ENCODE measurements around the gene FAF1.
"Not testable (repeated sequence)": the region's sequence is repeated elsewhere in the genome, so short reads cannot be mapped to it uniquely, and the experiment has no call there.

FAF1 gene

DNA sequence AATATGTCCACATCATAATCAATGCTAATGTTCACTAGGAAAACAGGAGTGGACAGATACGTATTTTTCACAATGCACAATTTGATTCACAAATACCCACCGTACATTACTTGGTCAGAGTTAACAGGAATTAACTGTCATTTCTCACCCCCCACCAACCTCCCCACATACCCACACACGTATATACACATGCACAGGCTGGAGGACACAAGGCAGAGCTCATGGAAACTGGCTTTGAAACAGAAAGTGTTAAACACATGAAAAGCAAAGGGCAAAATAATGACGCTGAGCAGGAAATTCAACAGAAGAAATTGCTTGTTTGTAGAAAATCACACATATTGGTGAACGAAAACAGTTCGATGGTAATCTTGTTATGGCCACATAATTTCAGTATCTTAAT, 348.4 kb downstream of the FAF1 start:
- DNase-seq: peak; percentile 10

DNA sequence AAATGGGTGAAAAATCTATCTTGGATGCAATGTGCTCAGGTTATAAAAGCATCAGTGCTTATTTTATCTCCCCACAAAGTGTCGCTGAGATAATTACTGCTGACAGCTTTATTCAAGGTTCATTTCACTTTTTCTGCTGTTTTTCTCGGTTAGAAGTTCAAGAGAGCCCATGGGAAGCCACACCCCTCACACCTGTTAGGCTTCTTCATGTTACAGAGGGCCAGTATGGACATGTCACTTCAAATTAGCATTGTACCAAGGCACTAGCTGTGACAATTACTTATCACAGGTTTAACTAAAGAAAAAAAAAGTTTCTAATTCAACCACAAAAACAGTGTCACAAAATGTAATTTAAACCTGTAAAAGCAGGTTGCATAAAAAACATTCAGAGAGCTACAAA, 349.5 kb downstream of the FAF1 start:
- no peak for DNase-seq

GRCh38 chr1:50609508-50609907, 350.6 kb downstream of the FAF1 start:
- no peak for DNase-seq

DNA sequence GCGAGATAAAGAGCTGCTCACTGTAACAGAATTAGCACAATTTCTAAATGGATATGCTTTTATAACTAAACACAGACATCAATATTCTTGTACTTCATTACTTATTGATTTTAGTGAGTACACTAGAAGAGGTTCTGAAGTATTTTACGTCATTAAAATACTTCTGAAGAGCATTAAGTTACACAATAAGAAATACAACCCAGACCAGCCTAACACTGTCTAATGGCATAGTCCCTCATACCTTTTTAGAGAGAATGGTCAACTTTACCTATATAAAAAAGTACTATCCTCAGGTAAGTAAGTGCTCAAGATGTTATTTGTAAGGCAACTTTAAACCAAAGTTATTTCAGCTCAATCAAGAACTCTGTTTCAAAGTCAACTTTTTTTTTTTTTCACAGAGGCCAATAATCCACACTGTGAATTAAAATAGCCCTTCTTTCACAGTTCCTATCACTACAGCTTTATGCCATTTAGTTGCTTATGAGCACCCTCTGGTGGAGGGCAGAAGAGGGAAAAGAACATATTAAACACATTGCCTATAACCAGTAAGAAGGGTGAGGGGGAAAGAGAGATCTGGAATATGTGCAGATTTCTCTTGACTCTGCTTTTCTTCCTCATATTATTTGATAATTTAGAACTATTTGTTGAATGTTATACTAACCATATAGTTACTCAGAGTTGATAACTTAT, 354.7 kb downstream of the FAF1 start:
- DNase-seq: peak; percentile 16

- DNase-seq: no peak
These were observed 355.5 kb downstream of the FAF1 start for GRCh38 chr1:50604580-50604979.

DNA sequence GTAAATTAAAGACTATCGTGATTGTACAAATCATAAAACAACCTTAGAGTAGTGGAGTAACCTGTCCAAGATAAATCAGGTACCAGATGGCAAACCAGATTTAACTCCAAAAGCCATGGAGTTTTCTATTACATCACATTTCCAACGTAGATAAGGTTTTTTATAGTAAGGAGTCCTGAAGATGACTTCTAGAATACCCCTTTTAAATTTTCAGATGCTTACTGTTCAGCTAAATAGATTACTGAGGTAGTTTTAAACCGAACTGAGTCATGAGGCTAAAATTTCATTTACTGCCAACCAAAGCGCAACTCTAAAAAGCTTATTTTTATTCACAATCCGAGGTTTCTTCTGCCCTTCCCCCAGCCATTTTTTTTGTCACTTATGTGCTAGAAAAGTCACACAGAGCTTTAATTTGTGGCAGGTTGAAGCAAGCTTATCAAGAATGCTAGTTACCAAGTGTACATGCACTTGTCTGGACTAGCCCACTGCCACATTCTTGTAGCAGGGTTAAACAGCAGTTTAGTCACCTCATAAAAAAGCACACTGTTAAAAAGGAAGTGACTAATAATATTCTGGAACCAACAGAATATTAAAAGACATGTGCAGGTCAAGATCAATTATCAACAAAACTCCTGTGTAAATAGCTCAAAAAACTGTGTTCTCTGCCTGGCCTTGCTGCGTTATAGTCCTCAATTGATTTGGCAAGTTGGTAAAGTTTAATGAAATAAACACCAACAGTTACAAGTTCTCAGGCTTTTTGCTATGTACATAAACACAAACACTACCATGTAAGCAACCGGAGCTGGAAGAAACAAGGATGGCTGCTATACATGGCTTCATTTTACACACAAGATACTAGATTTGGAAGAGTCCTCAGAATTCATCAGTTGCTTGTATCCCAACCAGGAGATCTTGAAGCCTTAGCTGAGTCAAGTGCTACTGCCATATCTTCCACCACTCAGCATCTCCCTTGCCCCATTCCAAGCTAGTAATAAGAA, 356.5 kb downstream of the FAF1 start:
- no peak for DNase-seq

DNA sequence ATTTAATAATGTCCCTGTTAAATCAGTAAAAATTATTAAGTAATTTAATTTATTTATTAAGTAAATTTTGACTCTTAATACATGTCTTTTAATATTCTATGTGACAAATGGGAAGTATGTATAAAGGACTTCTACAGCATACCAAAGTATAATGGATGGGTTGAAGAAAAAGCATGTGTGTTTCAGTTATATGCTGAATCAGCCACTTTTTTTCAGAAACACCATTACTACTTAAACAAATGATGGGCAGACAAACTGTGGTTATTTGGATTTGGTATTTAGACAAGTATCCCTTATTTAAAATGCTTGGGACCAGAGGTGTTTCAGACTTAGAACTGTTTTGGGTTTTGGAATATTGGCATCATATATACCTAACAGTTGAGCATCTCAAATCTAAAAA, 360.5 kb downstream of the FAF1 start:
- DNase-seq: no peak

- no peak for DNase-seq
These were observed 364.2 kb downstream of the FAF1 start for GRCh38 chr1:50595874-50596273.

DNA sequence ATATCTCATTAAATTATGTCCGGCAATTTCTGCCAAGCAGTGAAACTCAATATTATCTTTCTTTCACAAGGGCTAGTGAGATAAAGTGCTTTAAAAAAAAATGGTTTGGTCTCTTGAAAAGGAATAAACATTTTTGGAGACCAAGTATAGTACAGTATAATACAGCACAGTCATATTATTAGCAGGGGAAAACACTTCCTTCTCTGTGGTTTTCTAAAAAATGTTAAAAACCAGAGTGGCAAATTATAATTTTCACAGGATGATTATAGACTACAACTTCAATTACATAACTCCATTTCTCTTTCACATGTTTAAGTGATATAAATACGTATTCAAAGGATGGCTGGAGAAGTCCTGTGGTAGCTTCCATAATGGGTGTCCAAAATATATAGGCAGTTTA, 366.6 kb downstream of the FAF1 start:
- no peak for DNase-seq

DNA sequence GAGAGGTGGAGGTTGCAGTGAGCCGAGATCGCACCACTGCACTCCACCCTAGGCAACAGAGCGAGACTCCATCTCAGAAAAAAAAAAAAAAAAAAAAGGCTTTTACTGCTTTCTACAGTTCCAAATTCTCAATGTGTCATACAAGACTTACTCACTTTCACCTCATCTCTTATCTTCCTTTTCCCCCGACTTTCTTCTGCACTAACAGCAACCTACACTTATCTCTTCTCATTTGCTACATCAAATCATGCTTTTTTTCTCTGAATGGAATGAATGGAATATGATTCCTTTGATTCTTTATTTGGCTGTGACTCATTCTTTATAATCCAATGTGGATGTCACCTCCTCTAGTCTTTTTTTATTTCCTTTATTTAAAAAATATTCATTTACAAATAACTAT, 368.5 kb downstream of the FAF1 start:
- no peak for DNase-seq

- DNase-seq: no peak
These were observed 377.7 kb downstream of the FAF1 start for GRCh38 chr1:50582346-50582745.

DNA sequence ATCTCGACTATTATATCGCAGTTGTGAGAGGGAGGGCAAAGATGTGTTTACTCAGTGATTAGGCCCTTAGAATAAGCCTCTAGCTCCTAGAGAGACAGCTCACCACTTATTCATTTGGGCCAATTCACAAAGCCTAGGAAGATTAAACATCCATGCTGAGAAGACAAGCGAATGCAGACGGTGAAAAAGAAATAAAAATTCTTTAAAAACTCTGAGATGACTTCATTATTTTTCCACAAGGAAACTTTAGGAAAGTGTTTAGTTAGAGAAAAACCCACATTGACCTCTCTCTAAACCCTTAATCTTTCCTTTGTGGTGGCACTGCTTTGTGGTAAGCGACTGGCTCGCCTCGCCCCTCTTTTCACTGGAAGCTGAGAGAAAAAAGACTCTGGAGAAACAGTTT, 390.0 kb downstream of the FAF1 start:
- no peak for DNase-seq

- no peak for DNase-seq
These were observed 391.3 kb downstream of the FAF1 start for GRCh38 chr1:50568782-50569181.

DNA sequence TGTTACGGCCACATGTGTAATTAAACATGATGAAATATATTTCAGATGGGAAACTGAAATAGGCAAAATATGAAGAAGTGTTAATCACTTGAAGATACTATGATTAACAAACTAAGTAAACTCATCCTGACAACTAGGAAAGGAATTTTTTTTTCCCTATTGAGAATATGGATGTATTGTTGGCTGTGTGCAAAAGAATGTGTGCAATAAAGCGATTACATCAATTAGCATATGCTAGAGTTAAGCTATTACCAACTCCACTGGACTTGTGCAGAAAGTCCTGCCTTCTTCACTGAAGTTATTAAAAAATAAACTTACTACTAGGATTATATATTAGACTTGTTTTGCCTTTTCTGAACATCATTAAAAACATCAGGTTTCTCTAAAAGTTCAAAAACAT, 393.7 kb downstream of the FAF1 start:
- no peak for DNase-seq

DNA sequence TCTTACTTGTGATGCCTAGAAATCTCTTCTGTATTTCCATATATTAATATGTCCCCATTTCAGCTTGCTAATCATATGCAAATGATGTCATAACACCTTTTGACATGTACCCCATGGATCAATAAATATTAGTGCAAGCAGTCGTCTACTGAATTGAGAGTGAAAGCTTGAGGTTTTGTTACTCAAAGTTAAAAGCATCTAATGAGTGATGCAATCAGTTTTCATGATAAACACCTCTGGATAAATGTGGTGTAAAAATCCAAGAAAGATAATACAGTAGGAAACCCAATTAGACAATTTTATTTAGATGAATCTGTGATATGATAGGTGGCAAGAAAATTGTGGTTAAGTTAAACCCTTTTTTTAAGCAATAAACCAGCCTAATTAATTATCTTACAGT, 395.6 kb downstream of the FAF1 start:
- no peak for DNase-seq

DNA sequence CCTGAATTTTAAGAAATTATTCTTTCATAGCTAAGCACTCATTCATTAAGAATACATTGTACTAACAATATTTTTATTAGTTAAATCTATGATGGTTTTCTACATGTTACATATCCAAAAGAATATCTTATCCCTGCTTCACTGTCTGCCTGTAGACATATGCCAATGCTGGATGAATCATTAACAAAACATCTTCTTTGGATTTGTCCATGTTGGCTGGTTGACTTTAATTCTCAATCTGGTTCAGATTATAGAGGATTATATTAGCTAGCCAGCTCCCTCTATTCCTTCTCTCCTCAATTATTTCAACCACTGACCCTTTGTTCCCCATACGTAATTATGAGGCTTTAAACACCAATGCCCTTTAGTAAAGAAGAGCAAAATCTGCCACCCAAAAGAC, 398.0 kb downstream of the FAF1 start:
- DNase-seq: no peak

- DNase-seq: no peak
These were observed 400.6 kb downstream of the FAF1 start for GRCh38 chr1:50559421-50559820.

GRCh38 chr1:50553921-50554320, 406.1 kb downstream of the FAF1 start:
- DNase-seq: no peak

GRCh38 chr1:50548243-50548642, 411.8 kb downstream of the FAF1 start:
- no peak for DNase-seq

DNA sequence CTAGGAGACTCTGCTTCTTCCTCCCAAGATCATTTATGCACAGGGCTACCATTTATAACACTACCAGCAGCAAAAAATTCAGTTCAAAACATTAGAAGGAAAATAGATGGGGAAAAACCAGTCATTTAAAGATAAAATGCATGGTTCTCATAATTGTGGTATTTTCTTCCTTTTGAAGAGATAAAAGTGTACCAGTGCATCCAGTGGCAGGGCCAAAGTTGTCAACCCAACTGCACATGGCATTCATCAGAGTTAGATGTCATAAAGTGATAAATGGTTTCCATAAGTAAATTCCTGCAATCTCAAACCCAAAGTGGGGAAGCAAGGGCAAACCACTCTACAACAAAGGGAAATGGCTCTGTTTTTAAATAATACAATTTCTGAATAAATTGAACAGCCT, 417.7 kb downstream of the FAF1 start:
- no peak for DNase-seq

DNA sequence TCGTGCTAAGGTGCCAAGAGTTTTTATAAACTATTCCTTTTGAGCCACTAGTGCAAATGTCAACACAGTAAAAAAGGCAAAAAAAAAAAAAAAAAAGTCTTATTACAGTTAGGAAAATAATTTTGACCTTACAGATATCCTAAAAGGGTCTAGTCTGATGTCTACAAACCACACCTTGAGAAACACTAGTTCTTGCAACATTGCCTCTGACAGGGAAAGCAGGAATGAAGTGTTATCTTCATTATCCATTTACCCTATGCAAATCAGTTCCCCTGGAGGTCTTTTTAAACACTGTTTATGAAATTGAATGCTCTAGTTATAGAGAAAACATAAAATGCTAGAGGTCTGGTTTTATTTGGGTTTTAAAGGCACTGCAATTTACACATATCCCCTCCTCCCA, 421.6 kb downstream of the FAF1 start:
- DNase-seq: no peak

- no peak for DNase-seq
These were observed 428.5 kb downstream of the FAF1 start for GRCh38 chr1:50531601-50532000.

DNA sequence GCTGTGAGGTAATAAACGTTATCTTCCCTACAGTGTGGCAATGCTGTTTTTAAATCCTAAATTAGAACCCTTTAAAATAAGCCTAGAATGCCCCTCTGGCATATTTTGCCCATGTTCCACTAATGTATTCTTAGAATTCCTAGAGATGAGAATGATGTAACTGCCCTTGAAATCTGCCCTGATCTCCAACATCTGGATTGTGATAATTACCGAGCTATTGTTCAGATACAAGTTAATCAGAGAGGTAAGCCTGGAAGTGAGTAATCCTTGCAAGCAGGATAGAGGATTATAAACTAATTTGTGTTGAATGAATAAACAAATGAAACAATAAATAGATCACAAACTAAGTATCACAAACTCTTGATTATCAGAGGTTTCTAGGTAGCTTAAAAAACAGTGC, 429.0 kb downstream of the FAF1 start:
- no peak for DNase-seq

DNA sequence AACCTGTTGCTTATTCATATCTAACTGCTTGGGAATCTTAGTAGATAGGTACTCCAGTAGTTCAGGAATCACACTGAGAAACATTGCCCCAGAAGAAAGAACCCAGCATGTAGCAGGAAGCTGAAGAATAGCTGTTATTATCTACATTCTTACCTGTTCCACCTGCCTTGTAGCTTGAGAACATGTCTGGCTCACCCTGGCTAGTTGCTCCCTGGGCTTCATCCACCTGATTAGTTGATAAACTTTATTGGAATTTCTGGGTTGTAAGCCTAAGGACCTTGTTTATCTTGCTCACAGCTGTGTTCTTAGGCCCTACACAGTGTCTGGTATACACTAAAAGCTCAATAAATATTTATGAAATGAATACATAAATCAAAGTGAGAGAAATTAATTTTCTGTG, 430.6 kb downstream of the FAF1 start:
- DNase-seq: no peak

DNA sequence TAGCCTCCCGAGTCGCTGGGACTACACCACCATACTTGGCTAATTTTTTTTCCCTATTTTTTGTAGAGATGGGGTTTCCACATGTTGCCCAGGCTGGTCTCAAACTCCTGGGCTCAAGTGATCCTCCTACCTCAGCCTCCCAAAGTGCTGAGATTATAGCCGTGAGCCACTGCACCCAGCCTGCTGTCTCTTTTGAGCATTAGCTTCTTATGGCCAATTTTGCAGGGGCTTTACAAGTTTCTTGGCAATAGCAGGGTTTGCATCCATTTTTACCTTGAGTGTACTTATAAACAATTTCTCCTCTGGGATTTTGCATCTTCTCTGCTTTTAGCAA, 432.1 kb downstream of the FAF1 start:
- not testable (repeated sequence) for DNase-seq
